DOHH2 (cell line): ENCODE data around the gene LRMDA.

Source experiments
- H3F3A ChIP-seq: fragments of 200-600 bp; sonication (generic), shearing (Covaris generic); 2 replicates; pipeline ENCODE4 v1.6.0; 2016; ENCODE audit warnings: antibody characterized with exemption, mild to moderate bottlenecking; ENCODE audit not compliant: control insufficient read depth, insufficient read depth
- H3K27ac ChIP-seq: fragments of 200-600 bp; sonication (generic); 2 replicates; pipeline ENCODE4 v1.5.1; 2014; ENCODE audit warnings: low read depth, mild to moderate bottlenecking, low read length, moderate library complexity
- H3K27me3 ChIP-seq: fragments of 200-600 bp; sonication (generic); 2 replicates; pipeline ENCODE4 v1.6.1; 2014; ENCODE audit warnings: mild to moderate bottlenecking, low read length, mixed read lengths; ENCODE audit not compliant: control insufficient read depth
- H3K36me3 ChIP-seq: fragments of 200-600 bp; sonication (generic); 2 replicates; pipeline ENCODE4 v1.6.1; 2014; ENCODE audit warnings: mild to moderate bottlenecking, low read length, moderate library complexity, mixed read lengths; ENCODE audit not compliant: control insufficient read depth
- H3K4me1 ChIP-seq: fragments of 200-600 bp; sonication (generic); 2 replicates; pipeline ENCODE4 v1.6.1; 2014; ENCODE audit warnings: mild to moderate bottlenecking, low read length, mixed read lengths; ENCODE audit not compliant: control insufficient read depth
- H3K4me2 ChIP-seq: fragments of 200-600 bp; sonication (generic); 2 replicates; pipeline ENCODE4 v1.6.0; 2014; ENCODE audit warnings: mild to moderate bottlenecking, low read length, moderate library complexity
- H3K4me3 ChIP-seq: fragments of 200-600 bp; sonication (generic); 2 replicates; pipeline ENCODE4 v1.5.1; 2014; ENCODE audit warnings: mild to moderate bottlenecking, low read length, mixed read lengths
- H3K79me2 ChIP-seq: fragments of 200-600 bp; sonication (generic); 2 replicates; pipeline ENCODE4 v1.6.1; 2014; ENCODE audit warnings: mild to moderate bottlenecking, low read length, mixed read lengths; ENCODE audit not compliant: control insufficient read depth
- H3K9me2 ChIP-seq: fragments of 200-600 bp; sonication (generic); replicated peaks from 2 replicates; pipeline ENCODE4 v1.6.1; 2014; ENCODE audit warnings: mild to moderate bottlenecking, low read length, mixed read lengths; ENCODE audit not compliant: control insufficient read depth
- H3K9me3 ChIP-seq: fragments of 200-600 bp; sonication (generic); 2 replicates; pipeline ENCODE4 v1.6.1; 2014; ENCODE audit warnings: antibody characterized with exemption, low read length, mixed read lengths; ENCODE audit not compliant: control insufficient read depth, insufficient read depth
- H4K20me1 ChIP-seq: fragments of 200-600 bp; sonication (generic); 2 replicates; pipeline ENCODE4 v1.6.0; 2014; ENCODE audit warnings: low read depth, mild to moderate bottlenecking, antibody characterized with exemption, low read length, moderate library complexity; ENCODE audit not compliant: control insufficient read depth, insufficient read depth
- EZH2phosphoT487 ChIP-seq: fragments of 200-600 bp; sonication (generic); IDR thresholded peaks from 2 replicates; pipeline ENCODE4 v1.6.1; 2017; ENCODE audit warnings: borderline replicate concordance, mild to moderate bottlenecking, antibody characterized with exemption, low read length, moderate library complexity, mixed read lengths
- TF ChIP-seq, protein P1 (sequence below): fragments of 200-600 bp; sonication (generic); IDR thresholded peaks from one replicate; pipeline ENCODE4 v1.5.1; 2014; ENCODE audit warnings: antibody characterized with exemption, mild to moderate bottlenecking, low read depth, low read length; ENCODE audit not compliant: poor library complexity, severe bottlenecking

Gene LRMDA

DNA sequence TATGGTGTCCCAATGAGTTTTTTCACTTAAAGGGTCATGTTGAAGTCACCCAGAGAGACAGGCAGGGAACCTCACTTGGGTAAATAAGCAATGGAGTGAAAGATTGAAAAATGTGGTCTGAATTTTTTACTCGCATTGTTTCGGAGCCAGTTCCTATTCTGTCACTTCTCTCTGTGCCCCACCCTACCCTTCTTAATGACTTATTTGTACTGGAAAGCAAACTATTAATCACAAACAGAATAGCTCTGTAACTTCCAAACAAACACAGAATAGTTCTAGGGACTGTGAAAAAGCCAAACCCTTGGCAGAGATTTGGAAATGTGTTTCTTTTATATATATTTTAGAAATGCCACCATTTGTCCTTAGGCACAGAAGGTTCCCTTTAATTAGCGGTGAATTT is 76.0 kb downstream of the LRMDA start:
- H3K9me3 ChIP-seq, result no peaks in the 10 kb centered on the region
- no peaks in the 10 kb centered on the region for H3K79me2 ChIP-seq
- no peak overlapping the region for H3K4me3 ChIP-seq
- no peaks in the 10 kb centered on the region for H3K27me3 ChIP-seq
- H4K20me1 ChIP-seq, result no peaks in the 10 kb centered on the region
- TF ChIP-seq, protein P1, sequence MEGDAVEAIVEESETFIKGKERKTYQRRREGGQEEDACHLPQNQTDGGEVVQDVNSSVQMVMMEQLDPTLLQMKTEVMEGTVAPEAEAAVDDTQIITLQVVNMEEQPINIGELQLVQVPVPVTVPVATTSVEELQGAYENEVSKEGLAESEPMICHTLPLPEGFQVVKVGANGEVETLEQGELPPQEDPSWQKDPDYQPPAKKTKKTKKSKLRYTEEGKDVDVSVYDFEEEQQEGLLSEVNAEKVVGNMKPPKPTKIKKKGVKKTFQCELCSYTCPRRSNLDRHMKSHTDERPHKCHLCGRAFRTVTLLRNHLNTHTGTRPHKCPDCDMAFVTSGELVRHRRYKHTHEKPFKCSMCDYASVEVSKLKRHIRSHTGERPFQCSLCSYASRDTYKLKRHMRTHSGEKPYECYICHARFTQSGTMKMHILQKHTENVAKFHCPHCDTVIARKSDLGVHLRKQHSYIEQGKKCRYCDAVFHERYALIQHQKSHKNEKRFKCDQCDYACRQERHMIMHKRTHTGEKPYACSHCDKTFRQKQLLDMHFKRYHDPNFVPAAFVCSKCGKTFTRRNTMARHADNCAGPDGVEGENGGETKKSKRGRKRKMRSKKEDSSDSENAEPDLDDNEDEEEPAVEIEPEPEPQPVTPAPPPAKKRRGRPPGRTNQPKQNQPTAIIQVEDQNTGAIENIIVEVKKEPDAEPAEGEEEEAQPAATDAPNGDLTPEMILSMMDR, result no peak
- TF ChIP-seq EZH2phosphoT487, result no peak
- H3K36me3 ChIP-seq, result no peaks in the 10 kb centered on the region
- H3K9me2 ChIP-seq, result no peaks in the 10 kb centered on the region
- no peak overlapping the region for H3K4me2 ChIP-seq
- H3F3A ChIP-seq, result no peaks in the 10 kb centered on the region
- H3K4me1 ChIP-seq, result no peaks in the 10 kb centered on the region
- no peak overlapping the region for H3K27ac ChIP-seq

DNA sequence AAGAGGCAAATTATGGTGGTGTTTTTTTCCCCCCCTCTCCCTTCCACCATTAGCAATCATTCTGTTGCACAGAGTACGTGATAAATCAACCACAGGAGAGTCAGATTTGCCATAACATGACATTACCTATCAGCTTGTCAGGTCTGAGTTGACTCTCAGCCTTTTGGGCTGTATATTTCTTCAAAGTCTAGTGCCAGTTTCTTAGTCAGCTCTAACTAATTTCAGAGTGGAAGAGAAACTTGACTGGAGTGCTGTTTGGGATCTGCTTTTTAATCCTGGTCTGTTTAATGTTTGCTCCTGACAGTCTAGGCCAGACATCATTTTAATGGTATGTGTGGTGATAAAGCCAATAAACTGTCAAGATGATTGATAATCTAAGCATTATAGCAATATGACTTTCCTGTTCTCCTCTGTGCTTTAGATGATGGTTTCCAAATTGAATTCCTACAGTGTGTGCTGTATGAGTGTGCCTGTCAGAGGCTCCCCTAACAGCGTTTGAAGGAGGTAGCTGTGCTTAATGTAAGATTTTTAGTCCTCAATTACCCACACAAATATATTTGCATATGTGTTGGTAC is 76.9 kb downstream of the LRMDA start:
- Histone ChIP-seq H3K36me3 (no peaks in the 10 kb centered on the region), H3K4me3 (no peak overlapping the region), H3K9me3 (no peaks in the 10 kb centered on the region), H3F3A (no peaks in the 10 kb centered on the region), H3K79me2 (no peaks in the 10 kb centered on the region), H3K9me2 (no peaks in the 10 kb centered on the region), H3K27ac (no peak overlapping the region), H3K4me2 (no peak overlapping the region), H3K4me1 (no peaks in the 10 kb centered on the region), H4K20me1 (no peaks in the 10 kb centered on the region), H3K27me3 (no peaks in the 10 kb centered on the region)
- no peak for TF ChIP-seq EZH2phosphoT487
- TF ChIP-seq, protein P1, result no peak

DNA sequence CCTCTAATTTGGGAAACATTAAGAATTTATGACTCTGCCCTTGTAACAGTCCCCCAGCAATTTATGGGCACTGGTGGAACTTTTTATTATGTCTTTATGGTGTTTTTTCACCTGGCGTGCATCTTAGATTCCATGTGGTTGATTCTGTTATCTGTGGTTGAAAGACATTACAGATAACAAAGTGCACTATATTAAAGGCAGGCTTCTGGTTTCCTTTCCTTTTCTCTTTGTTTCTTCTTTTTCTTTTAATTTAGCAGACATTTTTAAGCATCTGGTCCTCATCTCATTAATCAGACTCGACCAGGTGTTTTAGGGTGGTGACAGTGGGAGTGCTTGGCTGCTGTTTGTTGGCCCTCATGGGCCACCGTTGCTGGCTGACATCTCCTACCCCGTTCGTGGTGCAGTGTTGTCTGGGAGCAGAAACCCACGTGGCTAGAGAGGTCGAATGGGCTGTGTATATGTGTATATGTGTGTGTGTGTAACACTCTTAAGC is 77.4 kb downstream of the LRMDA start:
- Histone ChIP-seq H3K27me3 (no peaks in the 10 kb centered on the region), H3K9me3 (no peaks in the 10 kb centered on the region), H3F3A (no peaks in the 10 kb centered on the region), H3K4me2 (no peak overlapping the region), H3K27ac (no peak overlapping the region), H3K4me3 (no peak overlapping the region), H3K79me2 (no peaks in the 10 kb centered on the region), H3K9me2 (no peaks in the 10 kb centered on the region), H3K4me1 (no peaks in the 10 kb centered on the region), H4K20me1 (no peaks in the 10 kb centered on the region), H3K36me3 (no peaks in the 10 kb centered on the region)
- TF ChIP-seq, protein P1, result no peak
- TF ChIP-seq EZH2phosphoT487, result no peak

DNA sequence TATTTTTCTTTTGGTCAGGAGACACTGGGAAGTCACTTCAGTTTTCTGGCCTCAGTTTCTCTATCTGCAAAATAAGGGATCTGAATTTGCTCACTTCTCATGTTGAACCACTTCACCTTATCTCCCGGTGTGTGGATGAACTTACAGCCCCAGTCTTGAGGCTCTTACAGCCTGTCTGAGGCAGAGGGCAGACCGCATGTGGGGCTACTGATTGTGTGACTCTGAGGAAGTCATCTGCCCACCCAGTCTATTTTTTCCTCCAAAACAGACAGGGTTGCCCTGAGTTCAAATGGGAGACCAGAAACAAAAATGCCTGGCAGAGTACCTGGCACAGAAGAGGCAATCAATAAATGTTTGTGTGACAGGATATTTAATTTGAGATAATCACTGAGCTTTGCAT is 78.3 kb downstream of the LRMDA start:
- H3K9me2 ChIP-seq, result no peaks in the 10 kb centered on the region
- H3K4me2 ChIP-seq, result no peak overlapping the region
- H3K36me3 ChIP-seq, result no peaks in the 10 kb centered on the region
- no peaks in the 10 kb centered on the region for H3K79me2 ChIP-seq
- H4K20me1 ChIP-seq, result no peaks in the 10 kb centered on the region
- no peak overlapping the region for H3K27ac ChIP-seq
- no peak overlapping the region for H3K4me3 ChIP-seq
- TF ChIP-seq, protein P1, result no peak
- no peak for TF ChIP-seq EZH2phosphoT487
- no peaks in the 10 kb centered on the region for H3K4me1 ChIP-seq
- no peaks in the 10 kb centered on the region for H3K9me3 ChIP-seq
- H3K27me3 ChIP-seq, result no peaks in the 10 kb centered on the region
- no peaks in the 10 kb centered on the region for H3F3A ChIP-seq
